Peyer's patch (tissue), 4 donors: ENCODE data around the gene KCNT1.

Experiments
- POLR2A ChIP-seq, 2 donors: fragments of 450-650 bp; IDR thresholded peaks; one replicate each; pipeline ENCODE4 v1.5.1; 2017; ENCODE audit warnings: antibody characterized with exemption in 2 of 2, mild to moderate bottlenecking in 2 of 2, moderate library complexity in 2 of 2
- TF ChIP-seq, protein P1 (sequence below), 6 experiments: fragments of 450-650 bp in 4 of 6; fragments of 200-600 bp in 2 of 6; sonication (generic) in 1 of 6; IDR thresholded peaks; one replicate each; pipeline ENCODE4 v1.5.1; 2017 to 2019; ENCODE audit warnings: antibody characterized with exemption in 6 of 6, mild to moderate bottlenecking in 3 of 6, moderate library complexity in 1 of 6

DNA sequence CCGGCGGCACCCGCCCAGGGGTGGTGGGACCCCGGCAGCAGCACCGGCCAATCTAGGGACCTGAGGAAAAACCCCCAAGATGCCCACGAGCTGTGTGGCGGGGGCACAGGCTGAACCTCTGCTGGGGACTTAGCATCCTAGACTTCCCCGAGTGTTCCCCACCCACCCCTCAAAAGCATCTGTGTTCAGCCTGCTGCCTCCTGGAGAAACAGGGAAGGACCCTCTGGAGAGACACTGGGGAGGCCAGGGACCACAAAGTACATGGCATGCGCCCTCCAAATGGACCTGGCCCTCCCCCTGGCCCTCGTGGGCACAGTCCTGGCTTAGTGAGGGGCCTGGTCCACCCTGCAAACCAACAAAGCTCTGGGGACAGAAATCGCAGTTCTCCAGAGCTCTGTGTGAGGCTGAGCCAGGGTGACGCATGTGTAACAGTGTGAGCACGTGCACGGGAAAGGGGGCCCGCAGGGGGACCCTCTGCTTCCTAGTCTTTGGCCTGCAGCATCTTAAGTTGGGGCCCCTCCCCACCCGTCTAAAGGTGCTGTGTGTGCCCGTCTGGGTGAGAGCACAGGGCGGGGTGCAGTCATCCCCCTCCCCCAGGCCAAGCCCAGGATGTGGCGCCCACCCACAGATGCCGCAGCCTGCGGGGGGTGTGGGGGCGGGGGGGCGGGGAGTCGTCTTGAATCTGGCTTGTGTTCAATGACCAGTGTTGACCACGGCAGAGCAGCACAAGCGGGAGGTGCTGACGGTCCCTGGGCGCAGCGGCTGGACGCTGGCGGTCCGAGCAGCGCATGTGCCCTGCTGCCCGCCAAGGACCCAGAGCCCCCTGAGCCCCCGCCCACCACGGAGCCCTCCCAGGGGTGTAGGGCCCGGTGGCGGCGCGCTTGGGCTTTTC lies 672 bp upstream of the KCNT1 start:
- TF ChIP-seq POLR2A (IDR thresholded peaks at IDR 0.05): no peak
- TF ChIP-seq, protein P1, sequence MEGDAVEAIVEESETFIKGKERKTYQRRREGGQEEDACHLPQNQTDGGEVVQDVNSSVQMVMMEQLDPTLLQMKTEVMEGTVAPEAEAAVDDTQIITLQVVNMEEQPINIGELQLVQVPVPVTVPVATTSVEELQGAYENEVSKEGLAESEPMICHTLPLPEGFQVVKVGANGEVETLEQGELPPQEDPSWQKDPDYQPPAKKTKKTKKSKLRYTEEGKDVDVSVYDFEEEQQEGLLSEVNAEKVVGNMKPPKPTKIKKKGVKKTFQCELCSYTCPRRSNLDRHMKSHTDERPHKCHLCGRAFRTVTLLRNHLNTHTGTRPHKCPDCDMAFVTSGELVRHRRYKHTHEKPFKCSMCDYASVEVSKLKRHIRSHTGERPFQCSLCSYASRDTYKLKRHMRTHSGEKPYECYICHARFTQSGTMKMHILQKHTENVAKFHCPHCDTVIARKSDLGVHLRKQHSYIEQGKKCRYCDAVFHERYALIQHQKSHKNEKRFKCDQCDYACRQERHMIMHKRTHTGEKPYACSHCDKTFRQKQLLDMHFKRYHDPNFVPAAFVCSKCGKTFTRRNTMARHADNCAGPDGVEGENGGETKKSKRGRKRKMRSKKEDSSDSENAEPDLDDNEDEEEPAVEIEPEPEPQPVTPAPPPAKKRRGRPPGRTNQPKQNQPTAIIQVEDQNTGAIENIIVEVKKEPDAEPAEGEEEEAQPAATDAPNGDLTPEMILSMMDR (IDR thresholded peaks at IDR 0.05): no peak
